GM18951 (cell line): Measurements from ENCODE around the gene ADCY1.

ENCODE experiments used
- POLR2A ChIP-seq: IDR thresholded peaks from 4 replicates; pipeline ENCODE4 v1.6.1; 2011; ENCODE audit warnings: mild to moderate bottlenecking; ENCODE audit not compliant: insufficient read length, insufficient read depth; ENCODE audit errors: extremely low read depth
- in situ Hi-C: fragments of 300-500 bp; cut with MboI; formaldehyde crosslinking; loops from one replicate; pipeline ENCODE4 v1.12.0; 2022; ENCODE audit warnings: low sequenced_read_pairs, mixed read lengths, inconsistent platforms; ENCODE audit not compliant: unreplicated experiment

The ADCY1 gene

GRCh38 chr7:45568536-45569289 is 5.5 kb upstream of the ADCY1 start:
- no peak for TF ChIP-seq POLR2A
- in situ Hi-C loops: no loop called here

- in situ Hi-C loops: no loop called here
- no peak for TF ChIP-seq POLR2A
Measured at GRCh38 chr7:45569290-45569685, 4.9 kb upstream of the ADCY1 start.

GRCh38 chr7:45570797-45571196 is 3.4 kb upstream of the ADCY1 start:
- TF ChIP-seq POLR2A: no peak
- in situ Hi-C loops: no loop called here

- TF ChIP-seq POLR2A: no peak
- in situ Hi-C loops: no loop called here
Measured at GRCh38 chr7:45573204-45573603, 964 bp upstream of the ADCY1 start.

- in situ Hi-C loops: no loop called here
- no peak for TF ChIP-seq POLR2A
Measured at GRCh38 chr7:45574416-45574668, 174 bp downstream of the ADCY1 start.

- in situ Hi-C loops: no loop called here
- no peak for TF ChIP-seq POLR2A
Measured at GRCh38 chr7:45574669-45575500, 717 bp downstream of the ADCY1 start.

GRCh38 chr7:45575501-45576248 is 1.5 kb downstream of the ADCY1 start:
- in situ Hi-C loops: no loop called here
- no peak for TF ChIP-seq POLR2A

- TF ChIP-seq POLR2A: no peak
- in situ Hi-C loops: no loop called here
Measured at GRCh38 chr7:45576249-45576929, 2.2 kb downstream of the ADCY1 start.

GRCh38 chr7:45578022-45578421 is 3.9 kb downstream of the ADCY1 start:
- in situ Hi-C loops: no loop called here

GRCh38 chr7:45578467-45578866 is 4.3 kb downstream of the ADCY1 start:
- TF ChIP-seq POLR2A: no peak

More at GRCh38 chr7:45578022-45578421, 3.9 kb downstream of the ADCY1 start:
- TF ChIP-seq POLR2A: no peak

GRCh38 chr7:45579391-45579801 is 5.2 kb downstream of the ADCY1 start:
- in situ Hi-C loops: no loop called here
- TF ChIP-seq POLR2A: no peak

More at GRCh38 chr7:45578467-45578866, 4.3 kb downstream of the ADCY1 start:
- in situ Hi-C loops: no loop called here

- in situ Hi-C loops: no loop called here
- TF ChIP-seq POLR2A: no peak
Measured at GRCh38 chr7:45580053-45580872, 6.1 kb downstream of the ADCY1 start.
